COLO668 (cell line): ENCODE data around the gene ZFYVE21.

Experiments
- DNase-seq: peaks from one replicate; lab custom pipeline; 2025; ENCODE audit not compliant: unreplicated experiment; lab: John Stamatoyannopoulos, UW

Gene ZFYVE21

DNA sequence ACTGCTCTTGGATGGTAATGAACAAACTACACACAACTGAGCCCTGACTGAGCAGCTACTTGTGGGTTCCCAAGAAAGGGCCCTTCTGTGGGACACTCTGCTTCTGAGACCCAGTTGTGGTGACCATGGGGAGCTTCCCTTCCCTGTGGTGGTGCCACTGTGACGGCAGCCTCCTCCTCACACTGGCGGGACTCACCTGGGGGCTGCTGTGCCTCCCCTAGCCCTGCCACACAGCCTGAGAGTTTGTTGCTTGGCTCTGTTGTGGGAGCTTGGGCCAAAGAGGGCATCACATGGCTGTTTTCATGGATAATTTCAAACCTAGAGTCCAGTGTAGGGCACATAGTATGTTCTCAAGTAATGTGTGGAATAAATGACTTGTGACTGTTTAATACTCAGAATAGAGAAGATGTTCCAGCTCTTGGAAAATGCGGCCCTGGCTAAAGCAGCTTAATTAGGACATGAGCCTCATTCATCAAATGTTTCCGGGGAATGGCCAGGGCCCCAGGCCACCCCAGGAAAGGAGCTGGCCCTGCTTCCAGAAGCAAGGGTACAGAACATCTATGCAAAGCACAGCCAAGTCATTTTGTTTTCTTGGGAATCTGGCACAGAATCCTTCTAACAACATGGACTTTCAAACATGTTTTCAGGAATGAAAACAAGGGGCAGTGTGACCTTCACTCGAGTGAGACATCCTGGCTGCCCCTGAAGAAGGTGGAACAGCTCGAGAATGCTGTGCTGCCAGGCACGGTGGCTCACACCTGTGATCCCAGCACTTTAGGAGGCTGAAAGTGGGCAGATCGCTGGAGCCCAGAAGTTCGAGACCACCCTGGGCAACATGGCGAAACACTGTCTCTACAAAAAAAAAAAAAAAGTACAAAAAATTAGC, 21.2 kb downstream of the ZFYVE21 start:
- DNase-seq, result no peak

DNA sequence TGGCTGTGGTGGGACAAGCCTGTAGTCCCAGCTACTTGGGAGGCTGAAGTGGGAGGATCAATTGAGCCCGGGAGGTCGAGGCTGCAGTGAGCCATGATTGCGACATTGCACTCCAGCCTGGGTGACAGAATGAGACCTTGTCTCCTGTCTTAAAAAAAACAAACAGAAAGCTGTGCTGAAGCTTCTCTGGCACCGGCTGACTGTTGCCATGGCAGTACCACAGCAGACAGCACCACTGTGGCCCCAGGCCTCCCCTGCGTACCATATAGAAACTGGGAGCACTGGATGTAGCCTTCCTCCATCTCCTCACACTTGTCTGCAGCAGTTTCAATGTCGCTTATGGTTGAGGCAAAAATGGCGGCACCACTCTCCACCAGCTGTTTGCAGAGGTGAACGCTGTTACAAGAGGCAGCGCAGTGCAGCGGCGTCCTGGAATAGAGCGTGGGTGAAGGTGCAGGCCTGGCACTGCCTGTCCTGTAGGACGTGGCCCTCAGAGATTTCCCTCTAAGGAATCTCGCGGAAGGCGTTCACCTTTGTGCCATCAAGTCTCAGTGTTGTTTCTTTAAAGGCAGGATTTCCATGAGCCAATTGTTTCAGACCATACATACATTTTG, 21.9 kb downstream of the ZFYVE21 start:
- no peak for DNase-seq

DNA sequence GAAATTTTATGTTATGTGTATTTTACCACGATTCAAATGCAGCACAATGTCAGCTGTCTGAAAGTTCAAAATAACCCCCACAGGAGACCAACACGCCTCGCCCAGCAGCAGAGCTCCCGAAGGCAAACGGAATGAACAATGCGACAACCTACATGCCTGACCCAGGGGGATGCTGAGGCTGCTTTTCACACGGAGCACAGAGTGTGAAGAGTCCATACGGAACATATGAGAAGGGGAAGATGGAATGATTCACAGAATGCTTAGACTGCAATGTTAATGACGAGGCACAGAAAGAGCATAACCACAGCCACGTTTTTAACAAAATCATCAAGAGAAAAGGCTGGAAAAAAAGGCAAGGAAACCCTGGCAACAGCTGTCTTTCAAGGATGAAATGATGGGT, 22.6 kb downstream of the ZFYVE21 start:
- no peak for DNase-seq

DNA sequence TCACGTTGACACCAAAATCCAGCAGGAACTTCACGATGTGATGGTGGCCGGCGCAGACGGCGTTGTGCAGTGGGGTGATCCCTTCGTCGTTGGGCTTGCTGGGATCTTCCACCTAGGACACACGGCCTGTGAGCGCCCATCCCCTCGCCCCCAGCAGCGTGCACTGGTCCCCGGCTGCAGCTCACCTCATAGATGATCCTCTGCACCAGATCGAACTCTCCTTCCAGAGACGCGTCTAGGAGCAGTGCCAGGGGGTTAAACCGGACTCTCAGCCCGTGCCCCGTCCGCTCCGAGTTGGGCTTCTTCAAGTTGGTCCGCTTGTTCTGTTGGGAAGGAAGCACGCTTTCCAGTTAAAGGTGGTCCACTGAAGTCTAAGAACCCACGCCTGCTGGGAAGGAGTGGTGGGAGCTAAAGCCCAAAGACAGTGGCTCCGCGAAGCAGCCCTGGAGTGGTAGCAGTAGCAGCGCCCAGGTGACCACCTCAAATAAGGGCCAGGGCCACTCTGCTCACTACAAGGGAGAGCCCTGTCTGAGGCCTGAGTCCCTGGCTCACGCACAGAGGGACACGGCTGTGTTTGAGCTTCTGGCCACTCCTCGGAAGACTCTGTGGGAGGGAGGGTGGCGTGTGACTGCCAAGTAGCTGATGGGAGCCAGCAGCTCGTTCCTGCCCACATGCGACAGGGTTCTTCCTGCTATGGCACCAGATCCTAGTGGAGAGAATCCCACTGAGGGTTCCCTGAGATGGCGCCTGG, 23.3 kb downstream of the ZFYVE21 start:
- DNase-seq, result no peak

DNA sequence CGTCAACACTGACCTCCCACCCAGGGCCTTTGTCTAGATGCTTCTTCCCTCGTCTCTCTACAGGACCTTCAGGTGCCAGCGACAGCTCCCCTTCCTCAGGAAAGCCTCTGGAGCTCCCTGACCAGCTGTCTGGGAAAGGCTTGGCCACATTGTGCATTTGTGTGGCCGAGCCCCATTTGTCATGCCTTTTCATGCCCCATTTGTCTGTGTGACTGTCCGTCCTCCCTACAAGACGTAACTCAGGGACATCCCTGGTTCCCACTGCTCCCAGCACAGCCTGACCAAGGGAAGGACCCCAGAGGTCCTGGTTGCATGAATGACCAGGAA, 23.8 kb downstream of the ZFYVE21 start:
- DNase-seq, result no peak

DNA sequence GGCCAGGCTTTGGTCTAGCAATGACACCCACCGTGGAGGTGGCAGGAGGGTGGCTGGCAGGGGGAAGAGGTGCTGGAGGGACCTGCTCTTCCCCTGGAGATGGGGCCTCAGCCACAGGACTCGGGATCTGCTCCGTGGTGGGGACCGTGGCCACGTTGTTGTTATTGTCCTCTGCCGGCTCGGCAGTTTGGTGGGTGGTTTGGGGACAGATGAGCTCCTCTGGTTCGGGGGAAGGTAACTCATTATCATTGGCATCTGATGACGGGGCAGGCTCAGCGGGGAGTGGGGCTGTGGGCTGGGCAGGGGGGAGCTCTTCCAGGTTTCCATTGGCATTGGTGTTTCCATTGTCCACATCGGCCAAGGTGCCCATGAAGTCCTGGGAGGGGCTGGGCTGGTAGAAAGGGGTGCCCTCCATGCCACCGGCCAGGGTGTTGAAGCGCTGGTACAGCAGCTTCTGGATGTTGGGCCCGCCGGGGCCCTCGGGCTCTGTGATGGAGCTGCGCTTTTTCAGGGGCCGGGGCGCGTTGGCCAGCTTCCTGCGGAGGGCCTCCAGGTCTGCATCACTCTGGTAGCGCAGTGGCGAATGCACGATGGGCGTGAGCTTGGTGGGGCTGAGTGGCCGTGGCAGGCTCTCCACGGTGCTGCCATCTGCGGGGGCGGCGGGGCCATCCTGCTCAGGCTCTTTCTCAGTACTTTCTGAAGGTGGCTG, 24.3 kb downstream of the ZFYVE21 start:
- no peak for DNase-seq

DNA sequence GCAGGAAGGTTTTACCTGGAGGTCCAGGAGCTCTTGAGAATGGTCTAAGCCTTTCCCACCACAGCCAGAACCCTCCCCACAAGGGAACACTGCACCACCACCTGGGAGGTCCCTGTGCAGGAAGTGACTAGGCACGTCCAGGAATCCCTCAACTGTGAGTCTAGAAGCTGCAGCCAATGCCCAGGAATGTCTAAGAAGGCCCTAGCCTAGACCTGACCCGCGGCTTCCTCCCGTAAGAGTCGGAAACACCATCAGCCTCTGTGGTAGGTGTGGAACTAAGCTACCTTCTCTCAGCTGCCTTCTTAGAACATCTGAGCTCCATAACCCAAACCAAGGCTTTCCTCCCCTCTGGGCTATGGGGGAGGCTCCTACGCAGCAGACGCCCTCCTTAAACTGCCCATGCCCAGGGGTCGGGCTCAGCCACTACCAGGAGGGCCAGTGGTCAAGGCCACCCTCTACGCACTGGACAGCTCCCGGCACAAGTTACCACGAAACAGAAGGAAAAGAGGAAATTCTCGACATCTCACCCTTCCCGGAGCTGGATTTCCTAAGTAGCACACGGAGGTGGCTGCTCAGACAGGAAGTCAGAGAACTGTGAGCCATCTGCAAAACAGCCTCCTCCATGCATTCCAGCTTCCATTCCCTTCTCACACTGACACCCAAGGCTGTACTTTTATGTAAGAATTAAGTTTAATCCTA, 25.5 kb downstream of the ZFYVE21 start:
- no peak for DNase-seq

DNA sequence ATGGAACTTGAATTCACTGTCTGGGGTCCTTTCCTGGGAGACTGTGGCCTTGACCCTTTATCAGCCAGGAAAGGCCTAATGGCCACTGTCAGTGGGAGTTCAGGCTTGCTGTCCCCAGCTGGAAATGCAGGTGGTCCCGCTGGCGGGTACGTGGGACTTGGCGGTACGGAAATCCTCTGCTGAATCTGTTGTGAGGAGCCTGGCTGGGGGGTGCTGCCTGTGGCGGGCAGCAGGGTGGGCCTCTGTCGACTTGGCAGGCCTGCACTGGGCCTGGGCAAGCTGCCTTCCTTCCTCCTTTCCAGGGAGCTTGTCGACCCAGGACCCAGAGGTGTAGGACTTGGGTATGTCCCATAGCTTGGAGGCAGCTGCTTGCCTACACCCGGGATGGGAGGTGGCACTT, 26.3 kb downstream of the ZFYVE21 start:
- no peak for DNase-seq

DNA sequence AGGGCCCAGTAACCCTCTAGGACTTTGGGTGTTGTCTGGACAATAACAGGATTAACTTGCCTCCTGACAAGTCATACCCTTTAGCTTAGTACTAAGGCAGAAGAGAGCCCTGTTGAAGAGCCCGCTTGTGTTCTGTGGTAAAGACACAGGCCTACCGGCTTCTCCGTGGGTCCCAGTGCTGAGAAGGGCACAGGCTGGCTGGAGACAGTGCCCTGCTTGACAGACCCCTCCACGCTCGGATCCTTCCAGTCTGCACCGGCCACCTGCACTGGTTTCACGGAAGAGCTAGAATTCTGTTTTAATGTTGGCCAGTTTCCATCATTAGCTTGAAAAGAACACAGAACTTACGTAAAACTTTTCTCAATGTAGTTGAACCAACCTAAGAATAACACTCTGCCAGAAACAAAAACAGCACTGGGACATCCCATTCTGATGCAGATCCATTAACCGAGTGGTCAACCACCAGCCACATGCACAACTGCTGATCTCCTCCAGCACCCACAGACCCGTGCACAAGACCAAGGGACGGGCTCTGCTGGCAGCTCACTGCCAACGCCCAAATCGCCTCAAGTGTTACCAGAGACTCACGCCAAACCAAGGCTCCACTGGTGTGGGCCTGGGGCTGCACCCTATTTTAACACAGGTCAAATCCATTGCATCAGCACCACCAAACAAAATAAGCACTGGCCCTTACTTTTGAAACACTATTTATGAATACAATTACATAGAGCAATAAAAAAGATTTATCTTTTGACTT, 27.1 kb downstream of the ZFYVE21 start:
- no peak for DNase-seq

DNA sequence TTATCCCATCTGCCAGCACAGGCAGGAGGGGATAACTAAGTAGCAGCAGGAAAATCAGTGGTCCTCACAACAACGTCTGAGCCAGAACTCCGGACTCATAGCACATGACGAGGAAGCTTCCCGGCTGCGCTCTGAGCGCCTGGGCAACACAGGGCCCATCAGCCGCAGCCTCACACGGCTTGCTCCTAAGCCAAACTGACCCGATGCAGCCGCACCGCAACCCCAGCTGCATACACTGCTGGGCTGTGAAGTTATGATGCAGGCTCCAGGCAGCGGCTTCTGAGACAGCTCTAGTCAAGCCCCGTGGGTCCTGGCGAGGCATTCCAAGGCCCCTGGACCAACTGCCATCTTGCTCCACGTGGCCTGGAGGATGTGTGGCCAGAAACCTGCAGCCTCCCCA, 28.1 kb downstream of the ZFYVE21 start:
- DNase-seq, result no peak

DNA sequence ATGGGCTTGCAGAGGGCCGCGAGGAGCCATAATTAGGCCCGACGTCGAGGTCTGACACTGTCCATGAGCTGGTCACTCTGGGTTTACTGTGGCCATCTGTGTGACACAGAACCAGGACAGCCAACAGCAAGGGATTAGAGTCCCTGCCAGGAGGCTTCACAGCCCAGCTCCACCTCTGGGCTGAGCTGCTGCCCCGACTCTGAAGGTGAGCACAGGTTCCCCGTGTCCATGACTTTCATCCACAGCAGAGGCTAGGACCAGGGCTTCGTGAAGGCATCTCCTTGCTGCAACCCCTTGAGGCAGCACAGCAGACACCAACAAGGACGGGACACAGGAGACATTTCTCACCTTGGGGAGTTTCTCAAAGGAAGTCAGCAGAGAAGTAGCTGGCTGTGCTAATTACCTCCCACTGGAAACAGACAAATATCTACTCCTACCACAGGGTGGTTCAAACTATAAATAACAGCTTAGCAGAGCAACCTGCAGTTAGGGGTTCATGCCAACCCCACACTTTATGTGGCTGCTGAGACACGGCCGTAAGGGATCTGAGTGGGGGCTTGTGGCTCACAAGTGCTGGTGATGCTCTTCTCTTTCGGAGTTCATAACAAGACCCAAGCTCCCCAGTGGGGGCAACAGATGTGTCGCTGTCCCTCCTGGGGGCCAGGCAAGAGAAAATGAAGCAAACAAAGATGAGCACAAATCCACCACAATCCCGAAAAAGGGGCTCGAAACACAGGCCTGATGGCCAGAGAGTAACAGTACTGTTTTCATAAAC, 29.2 kb downstream of the ZFYVE21 start:
- DNase-seq, result no peak

DNA sequence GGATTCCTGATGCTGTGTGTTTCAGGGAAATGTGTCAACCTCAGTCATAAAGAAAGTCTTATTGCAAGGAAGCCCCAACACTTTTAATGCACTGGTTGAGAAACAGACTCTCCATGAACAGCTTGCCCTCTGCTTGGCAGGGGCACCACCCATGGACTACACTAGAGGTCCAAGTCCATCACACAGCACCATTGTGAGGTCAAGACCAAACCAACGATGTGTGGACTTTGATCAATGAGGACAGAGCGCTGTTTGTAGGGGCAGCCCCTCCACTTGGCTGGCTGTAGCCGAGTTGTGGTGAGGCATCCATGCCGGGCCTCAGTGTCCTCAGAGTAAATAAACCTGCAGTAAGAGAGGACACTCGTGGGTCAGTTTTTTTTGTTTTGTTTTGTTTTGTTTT, 29.8 kb downstream of the ZFYVE21 start:
- no peak for DNase-seq

DNA sequence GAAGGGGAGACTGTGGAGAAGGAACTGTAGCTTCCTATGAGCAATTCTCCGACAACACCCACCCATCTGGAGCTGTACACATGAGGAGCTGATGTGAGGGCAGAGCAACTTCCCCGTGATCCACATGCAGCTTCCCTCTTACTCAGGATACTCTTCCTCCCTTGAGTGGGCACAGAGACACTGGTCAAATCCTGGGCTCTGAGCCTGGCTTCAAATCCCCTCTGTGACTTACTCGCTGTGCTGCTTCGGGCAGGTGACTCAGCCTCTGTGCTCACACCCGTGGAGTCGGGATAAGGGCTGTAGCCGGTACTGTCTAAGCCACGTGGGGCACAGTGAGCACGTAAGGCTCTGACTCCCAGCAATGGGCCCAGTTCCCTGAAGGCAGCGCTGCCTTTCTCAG, 31.1 kb downstream of the ZFYVE21 start:
- no peak for DNase-seq

DNA sequence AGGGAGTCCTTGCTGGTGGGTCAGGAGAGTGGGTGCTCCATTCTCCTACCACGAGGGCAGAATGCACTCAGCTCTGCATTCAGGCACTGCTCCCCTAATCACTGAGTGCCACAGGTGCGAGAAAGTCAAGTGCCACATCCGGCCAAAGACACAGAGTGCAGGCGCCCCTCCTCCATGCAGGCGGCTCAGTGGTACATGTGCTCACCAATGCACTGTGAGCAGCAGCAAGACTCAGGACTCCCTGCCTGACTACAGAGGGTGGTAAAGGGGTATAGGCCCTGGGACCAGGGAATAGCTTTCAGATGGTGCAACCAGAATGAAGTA, 32.9 kb downstream of the ZFYVE21 start:
- no peak for DNase-seq

DNA sequence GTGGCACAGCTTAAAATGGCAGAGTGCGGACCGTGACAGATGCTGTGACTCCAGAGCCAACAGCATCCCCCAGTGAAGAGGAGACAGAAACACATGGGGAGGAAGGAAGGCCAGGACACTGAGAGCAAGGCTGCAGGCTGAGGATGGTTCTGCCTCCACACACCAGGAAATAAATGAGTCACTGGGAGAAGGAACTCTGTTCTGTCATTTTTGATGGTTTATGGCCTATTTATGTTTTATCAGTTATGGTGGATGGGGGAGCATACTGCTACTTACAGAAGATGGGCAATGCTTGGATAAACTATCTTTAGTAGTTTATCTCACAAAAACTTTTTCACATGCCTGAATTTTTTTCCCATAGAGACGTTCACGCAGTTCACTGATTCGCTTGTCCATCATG, 33.8 kb downstream of the ZFYVE21 start:
- no peak for DNase-seq

DNA sequence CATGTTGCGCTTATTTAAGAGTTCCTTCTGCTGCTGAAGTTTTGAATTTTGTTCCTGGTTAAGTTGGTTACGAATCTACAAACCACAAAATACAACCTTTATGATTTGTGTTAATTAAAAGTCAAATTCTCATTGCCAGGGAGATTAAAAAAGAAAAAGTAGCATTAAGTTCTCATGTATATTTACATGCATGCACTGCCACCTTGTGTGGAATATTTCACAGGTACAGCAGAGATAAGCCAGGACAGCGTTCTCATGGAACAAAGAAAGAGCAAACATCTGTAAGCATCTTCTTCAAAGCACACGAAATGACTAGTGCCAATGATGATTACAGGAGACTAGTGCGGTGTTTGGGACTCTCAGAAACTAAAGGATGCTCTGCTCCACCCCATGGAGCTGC, 34.2 kb downstream of the ZFYVE21 start:
- no peak for DNase-seq

DNA sequence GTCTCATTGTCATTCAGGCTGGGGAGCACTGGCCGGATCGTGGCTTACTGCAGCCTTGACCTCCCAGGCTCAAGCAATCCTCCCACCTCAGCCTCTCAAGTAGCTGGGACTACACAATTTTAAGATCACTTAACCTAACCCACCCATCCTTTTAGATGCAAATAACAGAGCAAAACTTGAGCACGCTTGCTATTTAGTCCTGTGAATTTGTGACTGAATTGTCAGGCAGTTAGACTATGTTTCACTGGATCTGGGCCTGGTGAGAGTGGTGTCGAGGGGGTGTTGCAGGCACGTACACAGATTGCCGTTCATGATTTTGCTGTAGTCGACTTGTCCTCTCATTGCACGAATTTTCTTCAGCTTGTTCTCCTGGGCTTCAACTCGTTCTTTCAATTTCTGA, 38.2 kb downstream of the ZFYVE21 start:
- DNase-seq, result no peak

DNA sequence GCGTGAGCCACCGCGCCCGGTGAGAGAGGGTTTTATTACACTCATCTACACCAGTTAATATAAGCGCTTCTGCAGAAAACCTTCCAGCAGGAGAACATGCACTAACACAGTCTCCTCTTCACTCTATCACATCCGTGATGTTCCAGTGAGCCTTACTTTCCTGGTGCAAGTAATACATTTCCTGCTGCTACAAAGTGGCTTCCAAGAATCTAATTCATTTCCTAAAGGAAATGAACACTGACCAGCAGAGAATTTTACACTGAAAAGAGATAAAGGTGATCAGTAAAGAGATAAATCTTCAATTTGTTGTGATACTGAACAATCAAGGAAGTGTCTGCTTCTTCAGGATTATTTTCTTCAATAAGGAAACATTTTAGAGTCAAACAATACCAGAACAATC, 39.5 kb downstream of the ZFYVE21 start:
- no peak for DNase-seq

DNA sequence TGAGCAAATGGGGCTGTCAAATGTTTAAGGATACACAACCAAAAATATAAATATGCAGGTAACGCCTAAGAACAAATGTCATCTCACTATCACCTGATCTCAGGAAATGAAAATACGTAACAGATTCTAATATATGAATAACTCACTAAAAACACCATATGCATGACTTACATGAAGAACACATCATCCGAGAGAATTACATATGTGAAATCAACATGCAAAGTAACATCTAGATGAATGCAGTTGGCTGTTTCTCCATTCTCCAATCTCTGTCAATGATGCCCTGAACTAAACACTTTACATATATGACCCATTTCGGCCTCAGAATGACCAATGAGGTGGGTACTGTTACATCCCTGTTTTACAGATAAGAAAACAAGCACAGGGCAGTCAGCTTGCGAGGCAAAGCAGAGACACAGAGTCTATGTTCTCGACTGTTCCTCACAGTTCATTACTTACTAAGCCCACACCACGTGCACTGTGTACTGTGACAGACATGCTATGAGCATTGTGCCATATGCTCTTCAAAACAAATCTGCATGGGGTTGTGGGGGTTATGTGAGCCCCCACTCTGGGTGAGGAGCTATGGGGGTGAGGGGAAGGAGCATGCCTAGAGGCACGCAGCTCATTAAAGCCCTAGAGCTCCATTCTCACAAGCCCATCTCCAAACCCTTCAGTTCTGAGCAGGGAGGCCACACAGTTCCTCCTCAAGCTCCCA, 42.6 kb downstream of the ZFYVE21 start:
- no peak for DNase-seq
